Measurements from ENCODE around the gene MAN1C1.

MAN1C1 gene

DNA sequence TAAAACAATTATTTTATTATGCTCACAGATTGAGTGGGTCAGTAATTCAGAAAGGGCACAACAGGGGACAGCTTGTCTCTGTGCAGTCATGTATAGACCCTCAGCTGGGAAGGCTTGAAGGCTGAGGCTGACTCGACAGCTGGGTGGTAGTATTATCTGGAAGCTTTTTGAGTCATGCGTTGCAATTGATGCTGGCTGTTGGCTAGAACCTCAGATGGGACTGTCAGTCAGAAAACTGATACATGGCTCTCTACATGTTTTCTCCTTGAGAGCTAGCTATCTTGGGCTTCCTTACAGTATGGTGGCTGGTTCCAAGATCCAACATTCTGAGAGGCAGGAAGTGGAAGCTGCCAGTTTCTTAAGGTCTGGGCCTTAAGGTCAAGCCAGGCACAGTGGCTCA, 121.9 kb downstream of the MAN1C1 start:
- no peak for DNase-seq (ENCODE audit: extremely low read depth, insufficient read length)

DNA sequence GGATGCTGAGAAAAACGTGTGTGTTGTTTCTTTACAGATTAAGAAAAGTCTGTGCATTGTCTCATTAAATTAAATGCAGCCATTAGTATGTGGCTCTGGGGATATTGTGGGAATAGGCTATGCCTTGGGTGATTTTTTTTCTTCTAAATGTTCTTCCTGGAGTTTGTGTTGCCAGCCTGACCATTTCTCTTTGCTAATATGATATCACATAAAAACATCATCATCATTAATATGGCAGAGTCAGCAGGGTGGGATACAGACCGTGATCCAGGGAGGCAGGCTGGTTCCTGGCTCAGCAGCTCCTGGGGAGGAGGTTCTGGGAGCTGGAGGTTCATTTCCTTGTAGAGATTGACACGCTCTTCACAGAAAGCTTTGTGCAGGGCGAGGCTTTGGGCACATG, 122.8 kb downstream of the MAN1C1 start:
- TF ChIP-seq, protein P1, sequence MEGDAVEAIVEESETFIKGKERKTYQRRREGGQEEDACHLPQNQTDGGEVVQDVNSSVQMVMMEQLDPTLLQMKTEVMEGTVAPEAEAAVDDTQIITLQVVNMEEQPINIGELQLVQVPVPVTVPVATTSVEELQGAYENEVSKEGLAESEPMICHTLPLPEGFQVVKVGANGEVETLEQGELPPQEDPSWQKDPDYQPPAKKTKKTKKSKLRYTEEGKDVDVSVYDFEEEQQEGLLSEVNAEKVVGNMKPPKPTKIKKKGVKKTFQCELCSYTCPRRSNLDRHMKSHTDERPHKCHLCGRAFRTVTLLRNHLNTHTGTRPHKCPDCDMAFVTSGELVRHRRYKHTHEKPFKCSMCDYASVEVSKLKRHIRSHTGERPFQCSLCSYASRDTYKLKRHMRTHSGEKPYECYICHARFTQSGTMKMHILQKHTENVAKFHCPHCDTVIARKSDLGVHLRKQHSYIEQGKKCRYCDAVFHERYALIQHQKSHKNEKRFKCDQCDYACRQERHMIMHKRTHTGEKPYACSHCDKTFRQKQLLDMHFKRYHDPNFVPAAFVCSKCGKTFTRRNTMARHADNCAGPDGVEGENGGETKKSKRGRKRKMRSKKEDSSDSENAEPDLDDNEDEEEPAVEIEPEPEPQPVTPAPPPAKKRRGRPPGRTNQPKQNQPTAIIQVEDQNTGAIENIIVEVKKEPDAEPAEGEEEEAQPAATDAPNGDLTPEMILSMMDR (IDR thresholded peaks at IDR 0.05; ENCODE audit: insufficient read depth, low read length, poor library complexity, severe bottlenecking) = no peak
- no peak for DNase-seq (ENCODE audit: extremely low read depth, insufficient read length)
- no peaks in the 10 kb centered on the region for H3K36me3 ChIP-seq (ENCODE audit: control insufficient read depth, insufficient read depth, low read length)
- H3K4me3 ChIP-seq (replicated peaks; ENCODE audit: low read depth, low read length) = no peak overlapping the region
- H3K27me3 ChIP-seq (replicated peaks; ENCODE audit: control insufficient read depth, insufficient read depth, low read length) = no peaks in the 10 kb centered on the region; the same call in 1 of the 2 replicates

More for the DNA sequence above, 121.9 kb downstream of the MAN1C1 start:
- H3K4me3 ChIP-seq (replicated peaks; ENCODE audit: low read depth, low read length) = no peak overlapping the region
- no peaks in the 10 kb centered on the region for H3K36me3 ChIP-seq (ENCODE audit: control insufficient read depth, insufficient read depth, low read length)
- TF ChIP-seq, protein P1 (IDR thresholded peaks at IDR 0.05; ENCODE audit: insufficient read depth, low read length, poor library complexity, severe bottlenecking) = no peak
- no peaks in the 10 kb centered on the region; the same call in 1 of the 2 replicates for H3K27me3 ChIP-seq (replicated peaks; ENCODE audit: control insufficient read depth, insufficient read depth, low read length)

DNA sequence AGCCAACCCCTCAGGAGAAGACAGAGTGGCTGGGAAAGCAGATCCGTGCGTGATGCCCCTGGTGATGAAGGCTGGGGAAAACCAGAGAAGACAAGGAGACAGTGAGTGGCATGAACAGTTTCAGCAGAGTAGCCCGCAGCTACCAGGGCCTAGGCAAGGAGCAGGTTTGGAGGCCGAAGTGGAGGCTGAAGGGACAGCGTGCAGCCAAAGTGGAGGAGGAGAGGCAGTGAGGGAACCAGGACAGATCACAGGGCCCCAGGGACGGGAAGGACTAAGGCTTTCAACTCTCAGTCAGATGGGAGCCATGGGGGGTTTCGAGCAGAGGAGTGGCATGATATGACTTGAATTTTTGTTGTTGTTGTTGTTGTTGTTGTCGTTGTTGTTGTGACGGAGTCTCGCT, 123.5 kb downstream of the MAN1C1 start:
- Histone ChIP-seq H3K36me3 (ENCODE audit: control insufficient read depth, insufficient read depth, low read length) (no peaks in the 10 kb centered on the region), H3K27me3 (replicated peaks; ENCODE audit: control insufficient read depth, insufficient read depth, low read length) (no peaks in the 10 kb centered on the region; the same call in 1 of the 2 replicates), H3K4me3 (replicated peaks; ENCODE audit: low read depth, low read length) (no peak overlapping the region)
- no peak for DNase-seq (ENCODE audit: extremely low read depth, insufficient read length)
- TF ChIP-seq, protein P1 (IDR thresholded peaks at IDR 0.05; ENCODE audit: insufficient read depth, low read length, poor library complexity, severe bottlenecking) = no peak

DNA sequence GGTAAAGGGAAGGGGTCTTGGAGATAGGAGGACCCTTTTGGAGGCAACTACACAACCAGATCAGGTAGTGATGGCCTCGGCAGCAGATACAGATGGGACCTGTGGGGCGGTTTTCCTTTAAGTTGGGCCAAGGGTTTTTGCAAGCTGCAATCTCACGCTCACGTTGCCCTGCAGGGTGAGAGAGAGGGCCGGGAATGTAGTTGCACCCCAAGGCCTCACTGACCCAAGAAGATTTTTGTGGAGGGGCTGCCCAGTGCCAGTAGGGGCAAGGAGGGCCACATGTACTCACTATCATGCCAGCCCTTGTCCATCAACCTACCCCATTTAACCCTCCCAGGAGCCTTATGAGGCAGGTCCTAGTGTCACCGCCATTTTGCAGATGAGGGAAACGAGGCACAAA, 125.7 kb downstream of the MAN1C1 start:
- DNase-seq (ENCODE audit: extremely low read depth, insufficient read length) = no peak
- Histone ChIP-seq H3K36me3 (ENCODE audit: control insufficient read depth, insufficient read depth, low read length) (no peaks in the 10 kb centered on the region), H3K4me3 (replicated peaks; ENCODE audit: low read depth, low read length) (no peak overlapping the region), H3K27me3 (replicated peaks; ENCODE audit: control insufficient read depth, insufficient read depth, low read length) (no peaks in the 10 kb centered on the region; the same call in 1 of the 2 replicates)
- TF ChIP-seq, protein P1 (IDR thresholded peaks at IDR 0.05; ENCODE audit: insufficient read depth, low read length, poor library complexity, severe bottlenecking) = no peak

DNA sequence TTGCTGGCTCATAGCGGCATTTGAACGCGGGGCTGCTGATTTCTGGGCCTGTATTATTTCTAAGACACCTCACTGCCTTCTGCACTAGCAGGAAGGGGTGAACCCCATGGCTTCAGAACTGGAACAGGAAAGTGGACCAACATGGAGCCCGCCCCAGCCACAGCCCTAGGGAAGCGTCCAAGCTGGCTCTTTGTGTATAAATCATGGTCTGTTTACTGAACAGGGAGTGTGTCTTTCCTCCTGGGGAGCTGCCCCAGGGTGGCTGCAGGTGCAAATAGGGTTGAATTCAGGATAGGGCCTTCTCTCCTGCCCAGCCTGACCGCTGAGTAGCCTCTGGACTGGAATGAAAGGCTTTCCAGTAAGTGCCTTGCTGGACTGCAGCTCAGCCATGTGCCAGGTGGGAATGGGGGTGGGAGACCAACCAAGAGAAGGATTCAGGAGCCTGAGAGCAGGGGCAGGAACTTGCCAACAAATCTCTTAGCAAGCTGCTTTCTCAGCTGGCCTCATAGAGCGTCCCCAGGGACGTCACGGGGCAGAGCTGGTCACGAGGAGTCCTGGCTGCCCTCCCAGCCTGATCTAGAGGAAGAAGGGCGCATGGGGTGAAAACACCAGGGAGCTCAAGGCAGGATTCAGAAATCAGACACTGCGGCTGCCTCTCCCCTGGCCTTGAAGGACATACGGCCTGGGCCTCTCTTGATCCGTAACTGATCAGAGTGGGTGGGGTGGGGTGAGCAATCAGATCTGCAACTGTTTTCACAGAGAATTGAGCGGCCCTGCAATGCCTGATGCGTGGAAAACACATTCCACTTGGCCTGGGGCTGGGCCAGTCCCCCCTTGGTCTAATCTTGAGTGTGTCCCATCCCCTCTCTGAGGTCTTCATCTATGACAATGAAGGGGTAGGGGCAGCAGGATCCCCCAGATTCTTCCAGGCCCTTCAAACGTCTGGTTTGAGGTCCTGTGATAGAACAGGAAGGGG, 126.9 kb downstream of the MAN1C1 start:
- no peaks in the 10 kb centered on the region for H3K36me3 ChIP-seq (ENCODE audit: control insufficient read depth, insufficient read depth, low read length)
- no peaks in the 10 kb centered on the region; the same call in 1 of the 2 replicates for H3K27me3 ChIP-seq (replicated peaks; ENCODE audit: control insufficient read depth, insufficient read depth, low read length)
- no peak for DNase-seq (ENCODE audit: extremely low read depth, insufficient read length)
- no peak overlapping the region for H3K4me3 ChIP-seq (replicated peaks; ENCODE audit: low read depth, low read length)
- TF ChIP-seq, protein P1 (IDR thresholded peaks at IDR 0.05; ENCODE audit: insufficient read depth, low read length, poor library complexity, severe bottlenecking) = no peak

Measured in GM06990 (cell line).